GM18519 (cell line): ENCODE data around the gene PGBD1.

ENCODE experiments used
- ATAC-seq: cut with Tn5 transposase; IDR thresholded peaks from one replicate; pipeline ENCODE4 v1.9.1; 2021; ENCODE audit warnings: mild to moderate bottlenecking, moderate library complexity; ENCODE audit not compliant: unreplicated experiment, low FRiP score

PGBD1 gene

GRCh38 chr6:28334286-28335039 lies 53.1 kb downstream of the PGBD1 start:
- ATAC-seq: no peak

GRCh38 chr6:28335040-28335563 lies 53.7 kb downstream of the PGBD1 start:
- ATAC-seq: no peak

GRCh38 chr6:28335564-28336283 lies 54.4 kb downstream of the PGBD1 start, which contains the start of gene ZSCAN31:
Gene ZSCAN31 (minus strand): TSS chr6:28336148. CDS start chr6:28329683, 6,465 bp downstream.
- ATAC-seq: peak; percentile 77

- peak; percentile 38 for ATAC-seq
These were observed 55.1 kb downstream of the PGBD1 start for GRCh38 chr6:28336284-28337120.

GRCh38 chr6:28337121-28337520 lies 55.7 kb downstream of the PGBD1 start:
- no peak for ATAC-seq

GRCh38 chr6:28340310-28341095 lies 59.1 kb downstream of the PGBD1 start:
- no peak for ATAC-seq

- no peak for ATAC-seq
These were observed 62.7 kb downstream of the PGBD1 start for GRCh38 chr6:28343898-28344677.

- no peak for ATAC-seq
These were observed 63.8 kb downstream of the PGBD1 start for GRCh38 chr6:28345201-28345600.

- ATAC-seq: no peak
These were observed 65.7 kb downstream of the PGBD1 start for GRCh38 chr6:28347119-28347518.

GRCh38 chr6:28349344-28349891 lies 68.0 kb downstream of the PGBD1 start:
- ATAC-seq: no peak

GRCh38 chr6:28349892-28350737 lies 68.7 kb downstream of the PGBD1 start, which contains the start of gene ZKSCAN3:
Gene ZKSCAN3 (plus strand): TSS chr6:28349947. CDS start chr6:28359587, 9,640 bp downstream.
- peak; percentile 93 for ATAC-seq

GRCh38 chr6:28351087-28351486 lies 69.7 kb downstream of the PGBD1 start:
- ATAC-seq: no peak

GRCh38 chr6:28351493-28351925 lies 70.1 kb downstream of the PGBD1 start:
- ATAC-seq: no peak
